HG02970 (cell line): ENCODE data around the gene COMMD1.
"Not testable (repeated sequence)": the region's sequence is repeated elsewhere in the genome, so short reads cannot be mapped to it uniquely, and the experiment has no call there.

Experiments
- ATAC-seq: cut with Tn5 transposase; IDR thresholded peaks from one replicate; pipeline ENCODE4 v1.9.1; 2021; ENCODE audit warnings: mild to moderate bottlenecking, moderate library complexity, moderate number of reproducible peaks; ENCODE audit not compliant: unreplicated experiment, low FRiP score

Gene COMMD1

GRCh38 chr2:61961231-61961901 is 55.9 kb downstream of the COMMD1 start:
- no peak for ATAC-seq

DNA sequence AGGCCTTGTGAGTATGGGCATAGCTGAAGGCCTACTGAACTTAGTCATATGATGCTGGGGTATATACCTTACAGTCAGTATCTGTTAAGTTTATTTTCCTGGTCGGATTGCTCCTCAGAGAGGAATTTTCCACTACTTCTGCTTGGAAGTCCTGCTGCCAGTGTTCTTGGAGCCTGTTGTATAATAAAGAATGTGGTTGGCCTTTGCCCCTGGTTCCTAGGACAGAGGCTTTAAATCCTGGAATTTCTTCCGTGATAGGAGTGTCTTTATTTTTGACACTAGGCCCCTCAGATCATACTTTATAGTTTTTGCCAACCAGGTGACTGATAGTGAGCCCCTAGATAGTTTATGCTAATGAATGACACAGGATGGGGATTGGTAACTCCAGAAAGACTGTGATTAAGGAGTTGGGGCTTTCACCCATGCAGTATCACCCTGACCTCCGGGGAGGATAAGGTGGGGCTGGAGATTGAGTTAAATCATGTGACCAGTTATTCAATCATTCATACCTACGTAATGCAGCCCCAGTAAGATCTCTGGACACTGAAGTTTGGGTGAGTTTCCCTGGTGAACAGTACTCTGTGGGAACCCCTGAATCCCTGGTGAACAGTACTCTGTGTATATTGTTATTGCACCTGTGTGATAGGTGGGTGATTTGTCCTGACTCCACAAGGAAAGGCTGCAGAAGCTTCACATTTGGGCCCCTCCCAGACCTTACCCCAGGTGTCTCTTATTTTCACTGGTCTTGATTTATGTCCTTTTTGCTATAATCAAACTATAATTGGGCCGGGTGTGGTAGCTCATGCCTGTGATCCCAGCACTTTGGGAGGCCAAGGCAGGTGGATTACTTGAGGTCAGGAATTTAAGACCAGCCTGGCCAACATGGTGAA is 56.9 kb downstream of the COMMD1 start:
- ATAC-seq, result no peak

DNA sequence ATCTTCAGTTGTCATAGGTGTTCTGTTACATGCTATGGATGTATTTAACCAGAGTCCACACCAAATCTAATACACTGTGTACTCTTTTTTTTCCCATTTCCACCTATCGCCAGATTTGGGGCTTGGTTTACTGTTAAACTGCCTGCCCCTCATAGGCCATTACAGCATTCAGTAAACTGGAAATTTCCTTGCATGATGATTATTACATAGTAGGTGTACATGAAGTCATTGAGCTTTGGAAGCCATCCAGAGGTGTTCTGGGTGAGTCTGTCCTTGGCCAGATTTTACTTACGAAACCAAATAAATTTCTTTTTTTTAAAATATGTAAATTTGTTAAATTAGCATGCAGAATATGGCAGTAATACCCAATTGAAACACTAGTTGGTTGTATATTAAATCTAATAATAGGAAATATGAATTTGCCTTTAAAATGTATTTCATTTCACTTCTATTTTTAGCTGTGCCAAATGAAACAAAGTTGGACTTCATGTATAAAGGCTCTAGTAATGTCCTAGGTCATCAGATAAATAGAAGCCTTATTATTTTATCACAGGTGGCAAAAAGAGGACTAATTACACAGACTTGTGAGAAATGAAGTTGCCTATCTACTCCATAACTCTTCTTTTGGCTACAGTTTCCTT is 60.7 kb downstream of the COMMD1 start:
- ATAC-seq, result no peak

DNA sequence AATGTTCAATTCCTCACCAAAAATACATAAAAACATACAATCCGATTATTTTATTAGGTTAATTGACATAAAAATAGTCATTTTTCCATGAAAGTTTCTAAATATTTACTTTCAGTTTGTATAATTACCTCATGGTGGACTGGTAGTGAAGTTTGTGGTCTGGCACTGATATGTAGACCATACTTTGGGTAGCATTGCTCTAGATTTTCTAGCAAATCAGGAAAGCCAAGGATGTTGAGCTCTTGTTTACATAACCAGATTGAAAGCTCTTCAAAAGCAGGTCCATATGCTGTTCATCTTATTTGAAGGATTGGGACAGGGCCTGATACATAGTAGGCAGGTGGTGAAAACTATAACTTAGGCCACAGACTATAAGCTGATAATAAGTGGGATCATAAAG is 61.8 kb downstream of the COMMD1 start:
- ATAC-seq, result no peak

GRCh38 chr2:61969376-61969775 is 63.9 kb downstream of the COMMD1 start:
- ATAC-seq, result no peak

GRCh38 chr2:61970807-61971556 is 65.5 kb downstream of the COMMD1 start:
- no peak for ATAC-seq

- ATAC-seq, result no peak
Observed at GRCh38 chr2:61978522-61978921, 73.0 kb downstream of the COMMD1 start.

- ATAC-seq, result no peak
Observed at GRCh38 chr2:61980758-61981157, 75.3 kb downstream of the COMMD1 start.

GRCh38 chr2:61984682-61985081 is 79.2 kb downstream of the COMMD1 start:
- ATAC-seq, result no peak

- no peak for ATAC-seq
Observed at GRCh38 chr2:61988462-61989366, 83.2 kb downstream of the COMMD1 start.

DNA sequence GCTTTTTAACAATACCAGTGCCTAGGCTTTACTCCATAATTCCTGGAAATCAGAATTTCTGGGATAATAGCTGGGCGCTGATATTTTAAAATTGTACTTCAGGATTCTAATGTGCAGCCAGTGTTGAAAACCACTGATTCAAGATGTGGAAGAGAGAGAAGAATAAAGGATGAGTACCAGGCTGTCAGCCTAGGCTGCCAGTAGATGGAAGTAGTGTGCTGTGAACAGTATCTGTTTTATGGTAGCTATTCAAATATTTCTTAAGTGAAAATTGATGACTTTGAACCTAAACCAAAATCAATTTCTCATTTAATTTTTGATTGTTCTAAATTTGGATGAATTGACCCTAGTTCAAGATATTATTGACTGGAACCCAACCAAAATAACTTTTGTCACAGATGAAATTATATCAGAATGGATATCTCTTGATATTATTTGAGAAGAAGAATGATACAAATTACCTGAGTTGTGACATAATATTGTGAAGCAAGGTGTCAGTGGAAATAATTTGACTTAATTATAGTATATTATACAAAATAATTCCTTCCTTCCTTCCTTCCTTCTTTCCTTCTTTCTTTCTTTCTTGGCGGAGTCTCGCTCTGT is 88.0 kb downstream of the COMMD1 start:
- ATAC-seq, result no peak

DNA sequence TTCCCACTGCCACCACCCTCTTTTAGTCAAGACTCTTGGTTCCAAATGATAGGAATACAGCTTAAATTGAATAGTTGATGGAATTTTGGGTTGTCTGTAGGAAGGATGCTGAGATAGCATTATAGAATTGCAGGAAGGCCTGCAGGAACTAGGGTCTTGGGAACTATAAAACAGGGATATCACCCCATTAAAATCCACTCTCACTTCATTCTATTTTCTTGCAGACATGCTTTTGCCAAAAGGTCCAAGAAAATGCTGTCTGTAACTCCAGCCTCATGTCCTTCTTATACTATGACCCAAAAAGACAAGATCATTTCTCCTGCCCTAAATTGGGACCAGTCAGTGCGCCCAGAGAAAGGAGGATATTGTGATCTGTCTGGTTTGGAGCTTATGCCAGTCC is 89.1 kb downstream of the COMMD1 start:
- ATAC-seq, result no peak

DNA sequence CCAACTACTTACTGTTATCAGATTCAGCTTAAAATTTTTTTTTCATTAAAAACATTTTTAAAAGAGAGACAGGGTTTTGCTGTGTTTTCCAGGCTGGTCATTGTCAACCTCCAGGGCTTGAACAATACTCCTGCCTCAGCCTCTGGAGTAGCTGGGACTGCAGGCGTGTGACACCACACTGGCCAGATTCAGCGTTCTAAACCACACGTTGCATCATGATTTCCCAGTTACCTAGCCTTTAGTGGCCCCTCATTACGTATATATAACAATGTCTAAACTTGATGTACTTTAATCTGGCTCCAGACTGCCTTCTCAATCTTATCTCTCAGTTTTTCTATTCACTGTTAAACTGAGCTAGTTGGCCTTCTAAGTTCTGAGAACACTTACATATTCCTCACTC is 89.6 kb downstream of the COMMD1 start:
- ATAC-seq, result no peak

DNA sequence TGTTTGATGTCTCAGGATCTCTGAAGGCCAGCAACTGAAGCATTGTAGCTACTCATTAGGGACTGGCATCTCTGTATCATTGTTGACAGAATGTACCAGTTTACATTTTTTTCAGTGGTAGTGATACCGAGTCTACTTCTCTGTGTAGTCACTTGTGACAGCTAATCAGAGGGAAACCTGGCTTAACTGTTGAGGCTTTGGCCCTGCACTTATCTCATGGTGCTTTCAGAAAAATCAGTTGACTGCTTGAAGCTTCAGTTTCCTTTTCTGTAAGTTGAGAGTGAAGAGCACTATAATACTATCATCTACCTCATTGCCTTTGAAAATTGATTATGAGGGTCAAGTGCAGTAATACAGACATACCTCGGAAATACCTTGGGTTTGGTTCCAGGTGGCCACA is 90.0 kb downstream of the COMMD1 start:
- ATAC-seq, result no peak

DNA sequence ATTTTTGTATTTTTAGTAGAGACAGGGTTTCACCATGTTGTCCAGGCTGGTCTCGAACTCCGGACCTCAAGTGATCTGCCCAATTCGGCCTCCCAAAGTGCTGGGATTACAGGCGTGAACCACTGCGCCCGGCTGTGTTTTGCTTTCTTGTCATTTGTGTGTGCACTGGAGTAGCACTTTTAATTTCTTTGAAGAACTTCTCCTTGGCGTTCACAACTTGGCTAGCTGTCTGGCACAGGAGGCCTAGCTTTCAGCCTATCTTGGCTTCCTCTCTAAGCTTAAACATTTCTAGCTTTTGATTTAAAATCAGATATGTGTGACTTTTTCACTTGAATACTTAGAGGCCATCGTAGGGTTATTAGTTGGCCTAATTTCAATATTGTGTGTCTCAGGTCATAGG is 93.0 kb downstream of the COMMD1 start:
- ATAC-seq, result no peak

GRCh38 chr2:62000538-62000937 is 95.1 kb downstream of the COMMD1 start:
- no peak for ATAC-seq

- ATAC-seq, result no peak
Observed at GRCh38 chr2:62001431-62001830, 96.0 kb downstream of the COMMD1 start.

- not testable (repeated sequence) for ATAC-seq
Observed at GRCh38 chr2:62004428-62004827, 99.0 kb downstream of the COMMD1 start.

DNA sequence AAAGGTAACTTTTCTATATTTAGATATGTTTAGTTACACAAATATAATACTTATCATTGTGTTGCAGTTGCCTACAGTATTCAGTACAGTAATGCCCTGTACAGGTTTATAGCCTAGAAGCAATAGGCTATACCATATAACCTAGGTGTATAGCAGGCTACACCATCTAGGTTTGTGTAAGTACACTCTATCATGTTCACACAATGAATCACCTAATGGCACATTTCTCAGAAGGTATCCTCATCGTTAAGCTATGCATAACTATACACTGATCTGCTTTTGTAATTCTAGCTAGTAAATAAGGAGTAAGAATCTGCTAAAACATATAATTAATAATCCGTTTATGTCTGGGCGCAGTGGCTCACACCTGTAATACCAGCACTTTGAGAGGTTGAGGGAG is 102.1 kb downstream of the COMMD1 start:
- no peak for ATAC-seq
